HFFc6 (cell line): ENCODE data around the gene TBC1D2. TPM values are rescaled to one million over a fixed set of nuclear protein-coding genes. Genes with fewer than 3 reads are reported as not detected.

Experiments
- DNase-seq: peaks from one replicate; pipeline ENCODE4 v3.0.0-alpha.2; 2018
- H3K27ac Mint-ChIP-seq: 2 replicates; pipeline ENCODE4 v1.8.0; 2020; ENCODE audit warnings: mild to moderate bottlenecking, mixed read lengths
- H3K27me3 Mint-ChIP-seq: 2 replicates; pipeline ENCODE4 v1.8.0; 2021; ENCODE audit warnings: mild to moderate bottlenecking, moderate library complexity, mixed read lengths; ENCODE audit not compliant: insufficient read depth
- H3K36me3 Mint-ChIP-seq: 2 replicates; pipeline ENCODE4 v1.8.0; 2021; ENCODE audit warnings: low read depth, mixed read lengths
- H3K4me1 Mint-ChIP-seq: 2 replicates; pipeline ENCODE4 v1.8.0; 2020; ENCODE audit warnings: low read depth, mixed read lengths
- H3K4me3 Mint-ChIP-seq: 2 replicates; pipeline ENCODE4 v1.8.0; 2020; ENCODE audit warnings: mild to moderate bottlenecking, moderate library complexity, mixed read lengths
- H3K9me3 Mint-ChIP-seq: 2 replicates; pipeline ENCODE4 v1.8.0; 2020; ENCODE audit warnings: mild to moderate bottlenecking, mixed read lengths
- total RNA-seq, 6 experiments: library from RNA; stranded (reverse); fragmentation: NEBNext Ultra II Directional; extraction: Animal tissue kit (Norgen Biotek cat#: 25700); gene quantifications; 2 replicates in 1 of 6; 3 replicates in 5 of 6; pipeline ENCODE4 v1.2.3, GENCODE V29; 2021
- TF ChIP-seq, protein P1 (sequence below): fragments of 200-600 bp; sonication (generic); IDR thresholded peaks from 2 replicates; pipeline ENCODE4 v1.5.0; 2021; ENCODE audit warnings: antibody characterized with exemption, mild to moderate bottlenecking

Gene TBC1D2
- total RNA-seq, 6 experiments from 2014 or later, result 31.9 to 39.4 (median 36.5) TPM

DNA sequence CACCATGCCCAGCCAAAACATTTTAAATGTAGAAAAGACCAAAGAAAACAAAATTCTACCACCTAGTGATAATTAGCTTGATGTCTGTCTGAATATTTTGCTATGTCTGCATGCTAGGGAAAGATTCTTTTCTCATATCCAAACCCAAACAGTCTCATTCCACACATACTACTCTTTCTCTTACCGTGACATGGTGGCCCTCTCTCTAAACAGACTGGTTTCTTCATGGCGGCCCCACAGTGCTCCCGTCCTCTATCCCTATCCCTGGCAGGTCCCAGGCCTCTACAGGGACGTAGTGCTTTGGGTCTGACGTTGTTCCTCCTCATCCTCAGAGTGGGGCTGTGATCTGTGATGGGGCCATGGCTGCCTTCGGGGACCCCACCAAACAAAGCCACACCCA is 71.1 kb downstream of the TBC1D2 start:
- Mint-ChIP-seq H3K27ac (no peak overlapping the region), H3K4me1 (no peaks in the 10 kb centered on the region), H3K27me3 (peaks cover 2% of the 10 kb centered on the region), H3K9me3 (no peaks in the 10 kb centered on the region), H3K4me3 (no peak overlapping the region), H3K36me3 (no peaks in the 10 kb centered on the region)
- DNase-seq, result no peak
- TF ChIP-seq, protein P1, sequence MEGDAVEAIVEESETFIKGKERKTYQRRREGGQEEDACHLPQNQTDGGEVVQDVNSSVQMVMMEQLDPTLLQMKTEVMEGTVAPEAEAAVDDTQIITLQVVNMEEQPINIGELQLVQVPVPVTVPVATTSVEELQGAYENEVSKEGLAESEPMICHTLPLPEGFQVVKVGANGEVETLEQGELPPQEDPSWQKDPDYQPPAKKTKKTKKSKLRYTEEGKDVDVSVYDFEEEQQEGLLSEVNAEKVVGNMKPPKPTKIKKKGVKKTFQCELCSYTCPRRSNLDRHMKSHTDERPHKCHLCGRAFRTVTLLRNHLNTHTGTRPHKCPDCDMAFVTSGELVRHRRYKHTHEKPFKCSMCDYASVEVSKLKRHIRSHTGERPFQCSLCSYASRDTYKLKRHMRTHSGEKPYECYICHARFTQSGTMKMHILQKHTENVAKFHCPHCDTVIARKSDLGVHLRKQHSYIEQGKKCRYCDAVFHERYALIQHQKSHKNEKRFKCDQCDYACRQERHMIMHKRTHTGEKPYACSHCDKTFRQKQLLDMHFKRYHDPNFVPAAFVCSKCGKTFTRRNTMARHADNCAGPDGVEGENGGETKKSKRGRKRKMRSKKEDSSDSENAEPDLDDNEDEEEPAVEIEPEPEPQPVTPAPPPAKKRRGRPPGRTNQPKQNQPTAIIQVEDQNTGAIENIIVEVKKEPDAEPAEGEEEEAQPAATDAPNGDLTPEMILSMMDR, result no peak

DNA sequence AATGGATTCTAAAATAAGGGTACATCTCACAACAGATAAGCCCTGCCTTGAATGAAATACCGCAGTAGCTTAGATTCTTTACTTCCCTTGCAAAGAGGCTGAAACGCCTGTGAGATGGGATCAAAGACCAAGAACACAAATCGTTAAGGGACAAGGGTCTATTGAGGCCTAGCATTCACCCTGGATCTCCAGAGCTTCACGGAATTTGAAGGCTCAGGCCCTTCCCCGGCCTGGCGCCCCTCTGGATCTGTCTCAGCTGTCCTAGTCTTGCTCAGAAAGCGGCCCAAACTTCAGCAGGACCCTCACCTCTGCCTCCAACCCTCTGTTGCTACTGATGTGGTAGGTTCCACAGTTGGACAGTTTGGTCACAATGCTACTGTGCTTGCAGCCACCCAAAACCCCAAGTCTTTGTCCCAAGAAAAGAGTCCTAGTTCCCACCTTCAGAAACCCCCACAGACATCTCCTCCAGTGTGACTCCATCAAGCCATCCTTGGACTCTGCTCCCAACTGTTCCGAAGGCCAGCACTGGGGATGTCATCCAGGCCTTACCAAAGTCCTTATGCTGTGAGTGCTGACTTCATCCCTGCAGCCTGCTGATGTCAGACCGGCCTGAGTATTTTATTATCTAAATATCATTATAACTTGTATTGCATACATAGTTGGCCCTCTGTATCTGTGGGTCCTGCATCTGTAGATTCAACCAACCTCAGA is 72.4 kb downstream of the TBC1D2 start:
- H3K4me3 Mint-ChIP-seq, result no peak overlapping the region
- no peaks in the 10 kb centered on the region for H3K36me3 Mint-ChIP-seq
- H3K9me3 Mint-ChIP-seq, result no peaks in the 10 kb centered on the region
- TF ChIP-seq, protein P1, result no peak
- peaks cover 2% of the 10 kb centered on the region for H3K27me3 Mint-ChIP-seq
- H3K27ac Mint-ChIP-seq, result no peak overlapping the region
- DNase-seq, result no peak
- H3K4me1 Mint-ChIP-seq, result no peaks in the 10 kb centered on the region

DNA sequence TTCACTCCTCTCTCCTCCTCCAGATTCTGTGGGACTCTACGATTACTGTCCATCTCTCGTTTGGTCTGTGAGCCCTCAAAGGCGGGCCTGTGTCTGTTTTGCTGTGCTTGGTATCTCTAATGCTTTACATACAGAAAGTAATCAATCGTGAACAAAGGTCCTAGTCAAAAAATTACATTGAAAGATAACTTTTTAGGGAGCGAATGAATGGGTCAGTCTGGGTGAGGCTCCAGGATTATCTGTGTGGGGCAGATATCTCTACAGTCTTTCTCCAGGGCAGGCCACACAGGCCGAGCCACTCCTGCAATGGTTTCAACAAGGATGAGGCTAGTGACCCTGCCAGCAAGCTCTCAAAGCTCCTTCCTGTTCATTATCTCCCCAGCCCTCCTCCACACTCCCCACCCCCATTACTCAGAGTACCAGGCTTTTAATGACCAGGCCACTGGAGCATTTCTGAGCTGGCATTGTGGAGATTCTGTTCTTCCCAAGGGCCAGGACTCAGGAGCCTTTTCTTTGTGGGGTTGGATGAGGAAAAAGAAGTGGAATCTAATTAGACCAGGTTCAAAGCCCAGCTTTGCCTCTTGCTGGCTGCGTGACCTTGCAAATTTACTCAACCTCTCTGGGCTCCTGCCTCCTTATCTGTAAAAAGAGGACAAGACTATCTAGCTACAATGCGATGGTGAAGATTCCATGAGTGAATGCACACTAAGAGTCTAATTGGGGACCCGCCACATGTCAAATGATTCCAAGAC is 73.2 kb downstream of the TBC1D2 start:
- Mint-ChIP-seq H3K4me1 (no peaks in the 10 kb centered on the region), H3K27me3 (peaks cover 2% of the 10 kb centered on the region), H3K27ac (no peak overlapping the region), H3K4me3 (no peak overlapping the region), H3K36me3 (no peaks in the 10 kb centered on the region), H3K9me3 (no peaks in the 10 kb centered on the region)
- TF ChIP-seq, protein P1, result no peak
- no peak for DNase-seq

DNA sequence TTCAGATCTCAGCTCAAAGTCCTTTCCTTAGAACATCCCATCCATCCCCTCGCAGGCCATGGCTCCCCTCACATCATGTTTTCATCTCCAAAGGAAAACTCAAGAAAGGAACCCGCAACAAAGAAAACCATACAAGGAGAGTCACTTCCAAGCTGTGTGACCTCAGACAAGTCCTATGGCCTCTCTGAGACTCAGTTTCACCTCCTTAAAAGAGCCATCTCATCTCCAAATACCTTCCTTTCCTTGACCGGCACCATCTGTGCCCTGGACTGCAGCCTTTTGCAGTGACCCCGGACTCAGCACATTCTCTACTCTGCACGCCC is 73.7 kb downstream of the TBC1D2 start:
- Mint-ChIP-seq H3K4me3 (no peak overlapping the region), H3K36me3 (no peaks in the 10 kb centered on the region), H3K27me3 (peaks cover 2% of the 10 kb centered on the region), H3K27ac (no peak overlapping the region), H3K9me3 (no peaks in the 10 kb centered on the region), H3K4me1 (no peaks in the 10 kb centered on the region)
- TF ChIP-seq, protein P1, result no peak
- DNase-seq, result no peak

DNA sequence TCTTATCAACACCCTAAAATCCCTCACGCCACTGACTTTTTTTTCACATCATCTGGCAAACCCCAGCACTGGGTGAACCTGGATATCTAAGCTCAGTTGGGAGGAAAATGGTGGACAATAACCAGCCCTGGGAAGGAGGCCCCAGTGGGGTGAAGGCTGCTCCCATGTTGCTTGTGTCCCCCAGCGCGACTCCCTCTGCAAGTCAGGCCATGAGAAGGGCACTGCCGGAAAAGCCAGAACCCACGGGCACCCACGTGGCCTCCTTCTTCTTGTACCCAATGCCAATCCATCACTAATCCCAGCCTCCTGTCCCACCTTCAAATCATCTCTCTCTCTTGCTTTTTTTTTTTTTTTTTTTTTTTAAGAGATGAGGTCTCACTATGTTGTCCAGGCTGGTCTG is 74.5 kb downstream of the TBC1D2 start:
- H3K9me3 Mint-ChIP-seq, result no peaks in the 10 kb centered on the region
- no peaks in the 10 kb centered on the region for H3K4me1 Mint-ChIP-seq
- no peak overlapping the region for H3K27ac Mint-ChIP-seq
- no peak overlapping the region for H3K4me3 Mint-ChIP-seq
- TF ChIP-seq, protein P1, result no peak
- DNase-seq, result no peak
- H3K36me3 Mint-ChIP-seq, result no peaks in the 10 kb centered on the region
- H3K27me3 Mint-ChIP-seq, result peaks cover 2% of the 10 kb centered on the region
